SIG-M5 treated with dmso at 0.1 percent for 504 hours (cell line): ENCODE data around the gene LRRC23.
A peak's percentile ranks its signal among the peaks of the same experiment; 100 is the strongest.

Experiments used
- DNase-seq: peaks from one replicate; lab custom pipeline; 2025; ENCODE audit not compliant: unreplicated experiment; lab: John Stamatoyannopoulos, UW

LRRC23 gene

DNA sequence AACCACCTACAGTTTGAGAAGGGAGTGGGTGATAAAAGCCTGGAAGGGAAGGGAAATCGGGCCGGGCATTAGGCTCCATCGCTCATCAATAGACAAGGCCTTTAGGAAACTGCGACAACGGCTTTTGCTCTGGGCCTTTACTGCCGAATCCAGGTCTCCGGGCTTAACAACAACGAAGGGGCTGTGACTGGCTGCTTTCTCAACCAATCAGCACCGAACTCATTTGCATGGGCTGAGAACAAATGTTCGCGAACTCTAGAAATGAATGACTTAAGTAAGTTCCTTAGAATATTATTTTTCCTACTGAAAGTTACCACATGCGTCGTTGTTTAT, 38.7 kb downstream of the LRRC23 start:
- peak; percentile 95 for DNase-seq

DNA sequence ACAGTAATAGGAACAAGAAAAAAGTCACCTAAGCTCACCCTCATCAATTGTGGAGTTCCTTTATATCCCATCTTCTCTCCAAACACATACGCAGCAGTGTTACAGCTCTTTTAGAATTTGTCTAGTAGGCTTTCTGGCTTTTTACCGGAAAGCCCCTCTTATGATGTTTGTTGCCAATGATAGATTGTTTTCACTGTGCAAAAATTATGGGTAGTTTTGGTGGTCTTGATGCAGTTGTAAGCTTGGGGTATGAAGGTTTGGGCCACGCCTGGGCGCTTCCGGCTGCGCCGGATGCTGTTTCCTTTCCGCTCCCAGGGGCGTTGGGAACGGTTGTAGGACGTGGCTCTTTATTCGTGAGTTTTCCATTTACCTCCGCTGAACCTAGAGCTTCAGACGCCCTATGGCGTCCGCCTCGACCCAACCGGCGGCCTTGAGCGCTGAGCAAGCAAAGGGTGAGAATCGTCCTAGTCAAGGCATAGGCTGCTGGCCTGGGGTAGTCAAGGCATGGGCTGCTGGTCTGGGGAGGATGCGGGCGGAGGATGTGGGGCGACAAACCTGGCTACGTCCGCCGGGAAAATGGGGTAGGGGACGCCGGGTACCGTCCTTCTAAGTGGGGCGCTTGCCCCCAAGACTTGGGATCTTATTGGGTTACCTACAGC, 39.2 kb downstream of the LRRC23 start, which contains the start of the genes C12orf57 and RNU7-1:
C12orf57 (plus strand) TSS at position 301 of the 659 bp plus-strand sequence; CDS start at position 401, 100 bp downstream.
RNU7-1 (plus strand) TSS at position 95 of the 659 bp plus-strand sequence.
- DNase-seq, result peak; percentile 96

DNA sequence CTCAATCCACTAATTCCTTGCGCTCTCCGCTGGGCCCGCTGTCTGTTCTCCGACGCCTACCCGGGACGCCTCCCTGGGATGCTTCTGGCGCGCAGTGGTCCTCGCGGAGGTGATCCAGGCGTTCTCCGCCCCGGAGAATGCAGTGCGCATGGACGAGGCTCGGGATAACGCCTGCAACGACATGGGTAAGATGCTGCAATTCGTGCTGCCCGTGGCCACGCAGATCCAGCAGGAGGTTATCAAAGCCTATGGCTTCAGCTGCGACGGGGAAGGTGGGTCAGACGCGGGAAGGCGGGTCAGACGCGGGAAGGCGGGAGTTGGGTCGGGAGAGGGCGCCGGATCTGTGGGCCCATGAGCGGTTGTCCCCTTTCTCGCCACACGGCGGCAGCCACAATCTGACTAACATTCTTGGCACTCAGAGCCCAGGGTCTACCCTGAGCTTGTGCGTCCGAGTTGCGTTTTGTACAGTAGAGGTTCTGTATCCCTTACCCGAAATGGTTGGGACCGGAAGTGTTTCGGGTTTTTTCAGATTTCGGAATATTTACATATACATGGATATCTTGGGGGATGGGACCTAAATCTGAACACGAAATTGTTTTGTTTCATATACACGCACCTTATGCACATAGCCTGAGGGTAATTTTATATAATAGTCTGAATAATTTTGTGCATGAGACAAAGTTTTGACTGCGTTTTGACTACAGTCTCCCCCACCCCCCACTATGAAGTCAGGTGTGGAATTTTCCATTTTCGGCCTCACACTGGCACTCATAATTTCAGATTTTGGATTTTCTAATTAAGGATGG, 40.0 kb downstream of the LRRC23 start:
- peak; percentile 96 for DNase-seq

DNA sequence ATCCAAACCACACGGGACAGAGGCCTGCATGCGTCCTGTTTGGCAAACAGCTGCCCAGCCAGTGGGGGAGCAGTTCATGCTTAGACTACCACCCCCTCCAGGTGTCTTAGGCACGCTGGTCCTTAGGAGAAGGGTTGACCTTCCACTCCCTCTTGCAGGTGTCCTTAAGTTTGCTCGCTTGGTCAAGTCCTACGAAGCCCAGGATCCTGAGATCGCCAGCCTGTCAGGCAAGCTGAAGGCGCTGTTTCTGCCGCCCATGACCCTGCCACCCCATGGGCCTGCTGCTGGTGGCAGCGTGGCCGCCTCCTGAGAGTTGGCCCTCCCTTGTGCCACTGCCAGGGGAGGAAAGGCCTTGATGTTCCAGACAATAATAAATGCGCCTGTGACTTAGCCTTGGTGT, 41.0 kb downstream of the LRRC23 start:
- DNase-seq, result no peak

DNA sequence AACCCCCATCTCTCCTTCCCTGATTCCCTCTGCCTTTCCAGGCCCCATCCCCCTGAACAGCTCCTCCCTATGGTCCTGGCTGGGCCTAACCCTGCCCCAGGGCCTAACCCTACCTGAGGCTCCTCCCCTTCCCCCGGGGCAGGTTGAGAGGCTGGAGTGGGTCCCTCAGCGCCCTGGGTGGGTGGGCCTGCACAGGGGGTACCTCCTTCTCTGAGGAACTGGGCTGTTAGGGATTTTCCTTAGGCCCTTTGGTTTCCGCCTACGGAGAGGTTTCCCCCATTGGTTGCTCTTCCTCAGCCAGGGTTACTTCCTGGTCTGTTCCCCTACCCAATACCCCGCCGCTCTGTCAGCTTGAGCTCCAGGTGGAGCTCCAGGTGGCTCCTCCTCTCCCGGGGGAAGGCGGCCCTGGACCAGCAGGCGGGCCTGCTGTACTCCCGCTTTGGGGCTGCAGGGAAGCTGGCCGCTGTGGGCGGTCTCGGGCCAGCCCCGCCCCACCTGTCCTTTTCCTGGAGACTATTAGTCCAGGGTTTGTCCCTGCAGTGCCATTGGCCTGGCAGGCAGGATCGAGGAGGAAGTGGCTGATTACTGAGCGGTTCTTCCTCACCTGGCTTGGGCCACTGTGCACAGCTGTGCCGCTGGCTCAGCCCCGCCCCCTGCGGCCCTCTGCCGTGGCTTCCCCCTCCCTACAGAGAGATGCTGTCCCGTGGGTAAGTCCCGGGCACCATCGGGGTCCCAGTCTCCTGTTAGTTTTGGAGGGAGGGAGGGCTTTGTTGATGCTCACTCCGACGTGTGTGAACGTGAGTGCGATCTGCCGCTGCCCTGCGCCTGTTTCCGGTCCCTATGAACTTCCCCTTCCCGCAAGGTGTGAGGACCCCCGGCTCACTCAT, 41.7 kb downstream of the LRRC23 start:
- DNase-seq, result peak; percentile 48

DNA sequence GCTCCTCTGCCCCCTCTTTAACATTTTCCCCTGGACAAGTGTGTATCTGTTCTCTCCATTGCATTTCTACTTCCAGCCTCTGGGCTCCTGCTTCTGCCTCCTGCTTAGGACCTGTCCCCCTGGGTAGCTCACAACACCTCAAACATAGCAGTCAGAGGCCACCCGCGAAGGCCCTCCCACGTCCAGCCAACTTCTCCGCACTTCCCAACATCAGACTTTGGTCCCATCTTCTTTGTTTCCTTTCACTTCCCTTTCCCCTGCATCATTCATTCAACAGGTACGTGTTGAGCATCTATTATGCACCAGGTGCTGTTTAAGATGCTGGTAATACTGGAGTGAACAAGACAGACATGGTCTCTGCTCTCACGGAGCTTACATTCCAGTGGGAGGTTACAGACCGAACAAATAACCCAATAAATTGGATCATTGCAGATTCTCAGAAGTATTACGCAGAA, 42.3 kb downstream of the LRRC23 start:
- no peak for DNase-seq

DNA sequence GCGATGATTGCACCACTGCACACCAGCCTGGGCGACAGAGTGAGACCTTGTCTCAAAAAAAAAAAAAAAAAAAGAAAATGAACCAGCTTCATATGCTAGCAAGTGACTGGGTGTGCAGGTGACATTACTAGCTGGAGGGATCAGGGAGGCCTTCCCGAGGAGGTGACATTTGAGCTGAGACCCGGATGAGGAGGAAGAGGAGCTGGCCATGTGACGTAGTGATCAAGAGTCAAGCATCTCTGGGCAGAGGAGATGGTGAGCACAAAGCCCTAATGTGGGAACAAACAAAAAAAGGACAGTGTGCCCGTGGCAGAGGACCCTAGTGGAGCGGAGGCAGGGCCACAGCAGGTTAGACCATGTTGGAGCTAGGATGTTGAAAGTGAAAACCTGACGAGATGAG, 43.0 kb downstream of the LRRC23 start:
- no peak for DNase-seq

DNA sequence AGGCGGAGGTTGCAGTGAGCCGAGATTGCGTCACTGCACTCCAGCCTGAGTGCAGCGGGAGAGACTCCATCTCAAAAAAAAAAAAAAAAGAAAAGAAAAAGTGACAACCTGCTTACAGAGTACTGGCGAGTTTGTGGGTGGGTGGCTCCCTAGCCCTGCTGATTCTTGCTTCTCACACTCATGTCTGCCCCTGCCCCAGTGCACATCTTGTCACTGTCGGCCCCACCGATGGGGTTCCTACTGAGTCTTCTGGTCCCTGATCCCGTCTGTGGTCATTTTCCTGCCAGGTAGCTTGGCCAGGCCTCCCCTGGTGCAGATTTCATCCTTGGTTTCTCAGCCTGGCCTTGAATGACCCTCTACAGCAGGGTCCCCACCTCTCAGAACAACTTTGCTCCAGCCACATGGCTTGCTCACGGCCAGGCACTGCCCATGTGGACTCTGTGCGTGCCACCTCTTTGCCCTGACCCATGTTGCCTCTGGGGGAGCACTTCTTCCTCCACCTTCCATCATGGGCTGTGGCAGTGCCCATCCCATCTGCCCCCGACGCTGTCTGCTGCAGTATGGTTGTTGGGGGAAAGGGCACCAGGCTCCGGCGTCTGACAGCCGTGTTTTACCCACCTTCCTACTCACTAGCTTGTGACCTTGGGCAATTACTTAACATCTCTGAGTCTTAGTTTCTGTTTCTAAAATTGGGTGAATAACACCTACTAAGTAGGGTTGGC, 44.4 kb downstream of the LRRC23 start:
- DNase-seq, result no peak

DNA sequence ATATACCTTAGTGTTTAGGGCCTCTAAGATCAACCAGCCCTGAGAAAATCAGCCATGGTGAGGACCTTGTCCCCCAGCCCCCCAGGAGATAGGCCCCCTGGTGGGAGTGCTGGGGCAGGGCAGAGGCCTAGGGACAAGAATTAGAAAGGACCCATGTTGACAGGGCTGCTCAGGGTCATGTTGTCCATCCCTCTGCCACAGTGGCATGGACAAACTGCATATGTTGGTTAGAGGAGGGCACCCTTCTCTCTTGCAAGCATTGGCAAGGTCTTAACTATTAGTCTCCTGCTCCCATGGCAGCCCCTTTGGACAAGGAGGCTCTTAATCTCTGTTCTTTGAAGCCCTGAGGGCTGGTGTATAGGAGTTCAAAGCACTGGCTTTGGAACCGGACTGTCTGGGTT, 45.8 kb downstream of the LRRC23 start:
- DNase-seq, result peak; percentile 41

DNA sequence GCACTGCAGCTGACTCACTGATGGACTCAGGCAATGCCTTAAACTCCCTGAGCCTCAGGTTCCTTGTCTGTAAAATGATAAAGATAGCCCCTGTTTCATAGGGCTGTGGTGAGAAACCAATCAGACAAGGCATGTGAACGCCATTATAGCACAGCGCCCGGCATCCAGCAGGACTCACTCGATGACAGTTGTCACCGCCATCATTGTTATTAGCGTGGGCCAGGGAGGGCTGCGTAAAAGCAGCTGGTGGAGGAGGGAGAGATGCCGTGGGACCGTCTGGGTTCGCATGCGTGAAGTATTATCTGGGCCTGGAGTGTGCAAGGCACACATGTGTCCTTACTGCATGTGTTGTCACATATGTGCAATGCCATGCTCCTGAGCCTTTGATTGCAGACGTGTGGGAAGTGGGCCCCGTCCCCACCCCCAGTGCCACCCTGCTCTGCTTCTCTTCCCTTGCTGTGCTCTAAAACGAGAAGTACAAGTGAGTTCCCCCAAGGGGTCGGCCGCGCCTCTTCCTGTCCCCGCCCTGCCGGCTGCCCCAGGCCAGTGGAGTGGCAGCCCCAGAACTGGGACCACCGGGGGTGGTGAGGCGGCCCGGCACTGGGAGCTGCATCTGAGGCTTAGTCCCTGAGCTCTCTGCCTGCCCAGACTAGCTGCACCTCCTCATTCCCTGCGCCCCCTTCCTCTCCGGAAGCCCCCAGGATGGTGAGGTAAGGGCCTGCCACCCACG, 46.4 kb downstream of the LRRC23 start, which contains the start of gene PTPN6:
PTPN6 (plus strand) TSS at position 546 of the 730 bp plus-strand sequence; CDS start at position 703, 157 bp downstream.
- peak; percentile 96 for DNase-seq

DNA sequence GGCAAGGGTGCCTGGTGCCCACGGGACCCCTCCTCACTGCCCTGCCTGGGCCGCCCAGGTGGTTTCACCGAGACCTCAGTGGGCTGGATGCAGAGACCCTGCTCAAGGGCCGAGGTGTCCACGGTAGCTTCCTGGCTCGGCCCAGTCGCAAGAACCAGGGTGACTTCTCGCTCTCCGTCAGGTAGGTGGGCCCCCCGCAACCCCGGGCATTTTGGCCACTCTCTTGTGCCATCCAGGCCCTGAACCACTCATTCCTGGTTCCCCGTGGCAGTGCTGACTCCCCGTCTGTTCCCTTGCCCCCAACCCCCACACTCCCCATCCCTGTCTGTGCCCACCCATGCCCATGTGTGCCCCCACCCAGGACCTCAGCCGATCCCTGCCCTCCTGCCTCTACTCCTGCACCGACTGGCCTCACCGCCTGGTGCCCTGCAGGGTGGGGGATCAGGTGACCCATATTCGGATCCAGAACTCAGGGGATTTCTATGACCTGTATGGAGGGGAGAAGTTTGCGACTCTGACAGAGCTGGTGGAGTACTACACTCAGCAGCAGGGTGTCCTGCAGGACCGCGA, 47.0 kb downstream of the LRRC23 start:
- no peak for DNase-seq

DNA sequence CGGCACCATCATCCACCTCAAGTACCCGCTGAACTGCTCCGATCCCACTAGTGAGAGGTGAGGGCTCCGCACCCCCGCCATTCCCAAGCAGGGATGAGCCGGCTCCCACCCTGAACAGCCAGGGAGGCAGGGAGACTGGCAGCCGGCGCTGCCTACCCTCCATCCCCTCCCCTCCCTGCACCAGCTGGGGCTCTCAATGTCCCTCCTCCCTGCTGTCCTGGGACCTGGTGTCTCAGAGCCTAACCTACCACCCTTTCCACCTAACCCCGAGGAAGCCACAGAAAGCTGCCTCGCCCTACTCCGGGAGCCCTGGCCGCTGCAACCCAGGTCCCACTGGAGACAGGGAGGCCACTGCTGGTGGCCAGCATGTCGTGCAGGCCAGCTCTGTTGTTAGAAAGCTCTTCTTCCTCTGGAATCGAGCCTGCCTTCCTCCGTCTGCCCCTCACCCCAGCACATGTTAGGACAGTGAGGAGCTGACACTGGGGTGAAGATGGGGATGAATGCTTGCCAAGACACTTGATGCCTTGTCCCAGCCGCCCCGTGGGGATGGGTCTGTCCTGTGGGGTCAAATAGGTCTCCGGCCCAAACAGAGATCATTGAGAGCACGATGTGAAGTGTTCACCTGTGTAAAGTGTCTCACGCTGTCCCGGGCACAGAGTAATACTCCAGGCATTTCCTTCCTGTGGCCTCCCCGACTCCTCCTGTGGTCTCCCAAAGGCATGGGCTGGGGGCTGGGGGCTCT, 47.7 kb downstream of the LRRC23 start:
- no peak for DNase-seq

DNA sequence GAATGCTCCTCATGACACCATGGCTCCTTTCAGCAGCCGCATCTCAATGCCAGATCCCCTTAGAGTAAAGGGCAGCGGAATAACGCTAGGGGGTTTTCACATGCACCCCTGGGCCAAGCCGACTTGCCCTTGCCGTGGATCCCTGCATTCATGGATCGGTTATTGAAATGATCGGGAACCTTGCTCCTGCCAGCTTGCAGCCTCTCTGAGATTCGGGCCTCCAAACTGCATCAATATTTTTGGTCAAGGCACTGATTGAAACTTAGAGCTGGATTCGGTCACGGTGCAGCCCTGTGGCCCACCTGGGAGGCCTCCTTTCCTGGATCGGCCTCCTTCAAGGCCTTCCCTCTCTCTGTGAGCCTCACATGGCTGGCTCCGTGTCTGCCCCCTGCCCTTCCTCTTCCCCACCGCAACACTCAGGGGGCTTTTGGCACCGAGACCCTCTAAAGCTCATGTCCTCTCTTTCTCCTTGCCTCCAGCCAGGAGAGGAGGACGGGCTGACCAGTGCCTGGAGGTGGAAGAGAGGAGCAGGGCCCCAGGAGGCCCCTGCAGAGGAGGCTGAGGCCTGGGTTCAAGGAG, 48.3 kb downstream of the LRRC23 start:
- DNase-seq, result no peak

DNA sequence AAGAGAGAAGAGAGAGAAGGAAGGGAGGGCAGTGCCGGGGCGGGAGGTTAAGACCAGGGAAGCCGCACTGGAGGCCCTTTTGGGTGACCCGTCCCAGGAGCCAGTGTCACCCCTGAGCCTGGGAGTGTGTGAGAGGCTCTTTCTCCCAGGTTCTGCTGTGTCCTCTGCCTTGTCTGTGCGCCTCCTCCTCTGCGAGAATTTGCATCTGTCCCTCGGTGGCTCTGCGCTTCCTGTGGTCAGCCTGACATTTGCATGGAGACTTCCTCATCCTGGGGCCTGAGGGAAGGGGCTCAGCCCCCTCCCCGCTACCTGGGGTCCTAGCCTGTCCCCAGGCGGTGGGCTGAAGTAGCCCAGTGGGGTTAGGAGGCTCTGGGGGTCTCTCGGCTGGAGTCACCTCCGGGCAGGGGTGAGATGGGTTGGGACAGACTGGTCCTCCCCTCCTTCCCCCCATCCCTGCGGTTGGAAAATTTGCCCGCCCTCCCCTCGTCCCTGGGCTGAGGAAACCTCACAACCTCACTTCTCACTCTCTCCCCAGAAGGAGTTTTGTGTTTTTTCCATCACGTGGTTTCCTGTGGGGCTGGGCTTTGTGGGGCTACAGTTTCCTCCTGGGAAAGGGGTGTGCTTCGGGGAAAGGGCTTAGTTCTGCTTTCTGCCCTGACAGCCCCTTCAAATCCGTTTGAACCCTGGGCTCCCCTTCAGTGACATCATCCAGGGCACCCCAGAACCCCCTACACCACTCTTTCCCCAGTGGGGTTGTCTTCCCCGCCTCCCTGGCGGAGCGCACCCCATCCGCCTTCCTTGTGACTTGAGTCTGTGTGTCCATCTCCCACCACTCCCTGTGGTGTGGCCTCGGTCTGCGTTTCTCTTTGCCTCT, 49.1 kb downstream of the LRRC23 start:
- peak; percentile 97 for DNase-seq

DNA sequence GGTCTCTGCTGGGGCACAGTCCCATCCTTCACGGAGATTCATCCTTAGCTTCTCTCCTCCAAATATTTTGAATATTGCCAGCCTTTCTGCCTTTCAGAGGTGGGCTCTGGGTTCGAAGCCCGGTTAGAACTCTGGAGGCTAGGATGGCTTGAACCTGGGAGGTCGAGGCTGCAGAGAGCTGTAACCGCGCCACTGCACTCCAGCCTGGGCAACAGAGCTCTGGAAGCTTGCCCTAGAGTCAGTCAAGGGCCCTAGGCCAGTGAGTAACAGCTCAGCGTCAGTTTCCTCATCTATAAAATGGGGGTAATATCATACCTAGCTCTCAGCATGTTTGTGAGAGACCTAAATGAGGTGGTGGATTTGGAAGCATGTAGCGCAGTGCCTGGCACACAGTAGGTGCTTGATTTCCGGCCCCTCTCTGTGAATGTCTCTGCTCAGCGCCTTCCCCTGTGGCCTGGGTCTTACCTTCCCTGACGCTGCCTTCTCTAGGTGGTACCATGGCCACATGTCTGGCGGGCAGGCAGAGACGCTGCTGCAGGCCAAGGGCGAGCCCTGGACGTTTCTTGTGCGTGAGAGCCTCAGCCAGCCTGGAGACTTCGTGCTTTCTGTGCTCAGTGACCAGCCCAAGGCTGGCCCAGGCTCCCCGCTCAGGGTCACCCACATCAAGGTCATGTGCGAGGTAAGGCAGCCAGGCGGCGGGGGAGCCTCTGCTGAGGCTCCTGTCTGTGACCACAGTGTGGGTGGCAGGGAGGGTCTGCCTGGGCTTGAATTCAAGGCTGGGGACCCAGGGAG, 49.9 kb downstream of the LRRC23 start:
- DNase-seq, result no peak

DNA sequence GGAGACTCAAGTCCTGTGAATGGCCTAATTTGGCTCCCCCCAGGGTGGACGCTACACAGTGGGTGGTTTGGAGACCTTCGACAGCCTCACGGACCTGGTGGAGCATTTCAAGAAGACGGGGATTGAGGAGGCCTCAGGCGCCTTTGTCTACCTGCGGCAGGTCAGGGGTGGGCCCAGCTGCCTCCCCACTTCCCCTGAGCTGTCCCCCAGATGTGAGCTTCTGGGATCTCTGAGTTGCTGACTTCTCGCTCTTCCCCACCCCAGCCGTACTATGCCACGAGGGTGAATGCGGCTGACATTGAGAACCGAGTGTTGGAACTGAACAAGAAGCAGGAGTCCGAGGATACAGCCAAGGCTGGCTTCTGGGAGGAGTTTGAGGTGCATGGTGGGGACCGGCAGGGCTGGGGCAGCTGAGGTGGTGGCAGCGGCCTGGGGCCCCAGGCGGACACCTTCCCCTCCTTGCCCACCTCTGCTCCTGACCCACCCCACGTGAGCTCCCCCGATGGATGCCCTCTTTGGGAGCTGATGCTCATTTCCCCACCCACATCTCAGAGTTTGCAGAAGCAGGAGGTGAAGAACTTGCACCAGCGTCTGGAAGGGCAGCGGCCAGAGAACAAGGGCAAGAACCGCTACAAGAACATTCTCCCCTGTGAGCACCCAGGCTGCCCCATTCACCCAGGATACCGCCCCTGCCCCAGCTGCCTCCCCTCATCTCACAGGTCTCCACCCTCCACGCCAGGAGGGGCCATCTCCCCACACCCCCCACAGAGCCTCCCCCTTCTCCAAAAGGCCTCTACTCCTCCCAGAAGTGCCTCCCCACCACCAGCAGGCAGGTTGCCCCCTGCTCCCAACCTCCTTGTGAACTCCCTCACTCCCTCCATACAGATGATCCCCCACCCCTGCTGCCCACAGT, 50.7 kb downstream of the LRRC23 start:
- DNase-seq, result no peak
